Activated T-cell treated with anti-CD3 and anti-CD28 coated beads for 4 hours (primary cell): ENCODE results near the gene PARD3B.
"Not testable (repeated sequence)": the region's sequence is repeated elsewhere in the genome, so short reads cannot be mapped to it uniquely, and the experiment has no call there.

Experiments
- DNase-seq: peaks from one replicate; pipeline ENCODE4 v3.0.0-alpha.2; 2020

PARD3B gene

DNA sequence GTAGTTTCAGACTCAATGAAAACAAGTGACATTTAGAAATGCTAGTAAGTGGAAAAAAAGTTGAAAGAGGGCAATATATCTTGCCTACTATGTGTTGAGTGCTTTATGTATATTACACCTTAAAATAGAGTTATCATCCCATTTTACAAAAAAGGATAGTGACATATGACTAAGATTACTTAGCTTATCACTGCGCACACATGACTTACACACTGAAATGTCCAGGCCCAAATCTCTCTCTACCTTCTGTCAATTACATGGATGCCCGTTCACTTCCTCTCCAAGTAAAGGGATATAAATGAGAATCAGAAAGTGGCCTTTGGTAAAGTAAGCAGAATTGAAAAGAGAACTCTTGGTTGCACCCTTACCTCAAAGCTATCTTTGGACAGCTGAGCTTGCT, 3.6 kb upstream of the PARD3B start:
- DNase-seq: no peak

DNA sequence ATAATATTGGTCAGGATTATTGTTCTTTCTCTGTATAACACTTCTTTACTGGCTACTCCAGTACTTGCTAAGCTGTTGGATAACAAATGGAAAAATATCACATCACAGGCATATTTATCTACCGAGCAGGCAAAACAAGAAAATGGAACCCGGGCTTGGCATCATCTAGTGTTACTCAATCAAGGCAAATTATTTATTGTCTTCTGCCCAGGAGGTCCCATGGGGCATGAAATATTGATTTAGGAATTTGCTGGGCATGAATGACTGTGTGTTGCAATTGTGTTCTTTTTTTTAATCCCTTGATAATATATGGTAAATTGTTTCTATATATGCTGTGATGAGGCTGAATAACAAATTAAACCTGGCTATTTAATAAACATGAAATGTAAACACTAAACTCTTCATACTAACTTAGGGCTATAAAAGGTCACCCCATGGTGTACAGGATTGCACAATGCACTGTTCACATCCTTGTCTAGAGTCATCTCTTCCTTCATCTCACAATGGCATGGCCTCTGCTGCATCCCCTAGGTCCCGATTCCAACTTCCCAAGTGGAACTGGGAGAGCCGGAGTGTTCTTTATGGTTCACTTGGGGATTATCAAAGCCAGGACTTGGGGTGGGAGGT, 2.2 kb upstream of the PARD3B start:
- no peak for DNase-seq

DNA sequence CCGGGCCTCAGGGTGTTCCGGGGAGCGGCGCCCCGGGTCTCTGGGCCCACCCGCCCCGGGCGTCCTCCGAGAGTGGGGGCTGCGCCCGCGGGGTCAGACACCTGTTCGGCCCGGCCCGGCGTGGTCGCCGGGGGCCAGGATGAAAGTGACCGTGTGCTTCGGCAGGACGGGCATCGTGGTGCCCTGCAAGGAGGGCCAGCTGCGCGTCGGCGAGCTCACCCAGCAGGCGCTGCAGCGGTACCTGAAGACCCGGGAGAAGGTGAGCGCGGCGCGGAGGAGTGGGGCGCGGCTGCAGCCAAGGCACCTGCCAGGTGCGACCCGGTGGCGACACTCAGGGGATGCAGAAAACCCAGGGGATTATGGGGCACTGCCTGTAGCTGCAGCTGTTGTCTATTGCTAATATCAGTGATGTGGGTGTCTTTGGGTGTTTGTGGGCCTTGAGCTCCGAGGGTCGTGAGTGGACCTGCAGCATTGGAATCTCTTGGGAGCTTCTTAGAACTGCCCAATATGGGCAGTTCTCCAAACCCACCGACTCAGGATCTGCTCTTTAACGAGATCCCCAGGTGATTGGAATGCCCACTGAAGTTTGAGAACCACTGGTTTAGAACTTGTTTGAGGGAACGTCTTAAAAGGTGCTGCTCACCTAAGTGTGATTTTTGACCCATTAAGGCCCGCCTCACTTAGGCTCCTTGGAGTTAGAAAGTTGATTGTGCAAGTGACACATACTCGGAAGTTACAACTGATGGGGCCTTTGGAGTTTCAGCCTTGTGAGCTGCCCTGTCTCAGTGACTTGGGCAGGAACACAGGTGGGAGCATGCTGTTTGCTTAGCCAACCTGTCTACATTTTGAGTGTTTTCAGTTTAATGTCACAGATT, 823 bp downstream of the PARD3B start:
- DNase-seq: no peak

DNA sequence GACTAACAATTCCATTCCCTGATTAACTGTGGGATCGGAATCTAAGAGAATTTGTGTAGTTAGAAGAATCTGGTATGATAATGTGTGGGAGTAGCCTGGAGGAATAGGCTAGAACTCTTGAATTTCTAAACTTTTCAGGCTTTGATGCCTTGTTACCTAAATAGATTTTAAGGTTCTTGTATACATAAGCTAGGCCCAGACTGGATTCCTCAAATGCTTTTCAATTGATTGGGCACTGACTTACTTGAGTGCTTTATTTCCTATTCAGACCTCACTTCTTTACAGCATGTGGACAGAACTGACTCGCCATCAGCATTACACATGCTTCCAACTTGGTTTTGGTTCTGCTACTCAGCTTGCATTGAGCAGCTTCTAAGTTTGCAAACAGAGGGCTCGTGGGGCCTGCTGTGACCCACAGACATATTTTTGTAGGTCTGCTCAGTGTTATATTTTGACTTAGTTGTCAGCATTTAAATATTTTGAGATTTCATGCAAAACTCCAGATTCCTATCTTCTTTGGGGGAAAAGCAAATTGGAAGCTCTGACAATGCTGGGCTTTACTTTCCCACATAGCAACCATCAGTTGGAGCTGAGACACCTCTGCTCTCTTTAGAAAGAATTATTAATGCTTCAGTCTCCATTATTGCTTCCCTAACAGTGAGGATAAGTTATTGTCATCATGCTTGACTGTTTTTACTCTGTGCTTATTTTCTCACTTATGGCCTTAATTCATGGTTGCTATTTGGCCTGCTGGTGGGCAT, 5.7 kb downstream of the PARD3B start:
- no peak for DNase-seq

DNA sequence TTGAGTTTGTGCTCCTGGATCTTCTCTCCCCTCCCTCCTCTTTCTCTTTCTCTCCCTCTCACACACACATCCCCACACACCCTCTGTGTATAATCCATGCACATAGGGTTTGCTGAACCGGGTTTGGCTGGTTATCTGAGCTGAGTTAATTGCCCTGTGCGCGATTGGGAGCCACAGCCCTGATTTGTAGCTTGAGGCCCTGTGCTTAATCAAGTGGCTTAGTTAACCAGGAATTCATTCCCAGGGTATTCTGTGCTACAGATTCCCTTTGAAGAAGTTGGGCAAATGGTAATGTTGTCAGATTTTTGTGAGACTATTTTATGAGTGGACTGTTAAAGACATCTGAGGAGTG, 6.2 kb downstream of the PARD3B start:
- no peak for DNase-seq

DNA sequence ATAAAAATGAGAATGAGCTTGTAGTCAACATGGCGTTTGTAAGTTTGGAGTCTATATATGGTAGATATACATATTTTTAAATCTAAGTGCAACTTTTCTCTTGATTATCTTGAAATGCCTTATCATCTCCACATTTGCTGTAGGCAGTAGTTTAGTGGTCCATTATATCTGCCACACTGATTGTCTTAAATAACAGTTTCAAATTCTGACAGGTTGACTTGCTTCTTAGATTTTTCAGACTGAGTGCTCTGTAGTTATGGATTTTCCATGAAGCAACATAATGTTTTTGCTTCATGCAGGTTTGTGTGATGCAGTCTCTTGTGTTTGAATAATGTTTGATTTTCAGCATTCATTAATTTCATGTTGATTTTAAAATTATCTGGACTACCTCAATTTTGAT, 12.3 kb downstream of the PARD3B start:
- DNase-seq: no peak

DNA sequence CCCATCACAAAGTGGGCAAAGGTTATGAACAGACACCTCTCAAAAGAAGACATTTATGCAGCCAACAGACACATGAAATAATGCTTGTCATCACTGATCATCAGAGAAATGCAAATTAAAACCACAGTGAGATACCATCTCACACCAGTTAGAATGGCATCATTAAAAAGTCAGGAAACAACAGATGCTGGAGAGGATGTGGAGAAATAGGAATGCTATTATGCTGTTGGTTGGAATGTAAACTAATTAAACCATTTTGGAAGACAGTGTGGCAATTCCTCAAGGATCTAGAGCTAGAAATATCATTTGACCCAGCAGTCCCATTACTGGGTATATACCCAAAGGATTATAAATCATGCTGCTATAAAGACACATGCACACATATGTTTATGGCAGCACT, 14.1 kb downstream of the PARD3B start:
- DNase-seq: not testable (repeated sequence)

DNA sequence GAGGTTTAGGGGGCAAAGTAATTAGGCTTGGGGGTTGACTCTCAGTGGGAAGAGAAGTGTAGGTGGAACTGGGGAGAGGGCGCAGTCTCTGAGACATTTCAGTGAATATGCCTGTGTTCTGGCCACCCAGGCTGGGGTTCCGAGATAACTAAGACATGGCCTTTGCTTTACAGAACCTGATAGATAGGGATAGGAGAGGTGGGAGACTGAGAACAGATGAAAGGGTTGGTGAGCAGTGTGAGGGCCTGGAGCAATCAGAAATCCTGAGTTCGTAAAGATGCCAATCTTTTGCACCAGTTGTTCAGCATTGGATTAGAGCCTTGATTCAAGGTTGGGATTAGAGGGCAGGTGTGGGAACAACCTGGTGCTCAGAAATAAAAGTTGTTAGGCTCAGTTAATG, 15.6 kb downstream of the PARD3B start:
- no peak for DNase-seq

DNA sequence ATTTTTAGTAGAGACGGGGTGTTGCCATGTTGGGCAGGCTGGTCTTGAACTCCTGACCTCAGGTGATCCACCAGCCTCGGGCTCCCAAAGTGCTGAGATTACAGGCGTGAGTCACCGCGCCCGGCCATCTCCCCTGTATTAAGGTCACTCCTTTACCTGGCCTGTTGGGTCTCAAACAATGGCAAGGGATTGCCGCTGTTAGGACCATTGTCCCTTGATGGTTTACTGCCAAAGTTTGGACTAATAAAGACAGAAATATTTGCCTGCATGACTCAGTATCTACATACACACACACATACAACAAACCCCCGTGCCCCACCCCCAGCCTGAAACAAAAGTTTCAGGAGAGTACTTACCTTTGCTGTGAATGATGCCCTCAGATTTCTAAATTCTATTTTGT, 16.5 kb downstream of the PARD3B start:
- no peak for DNase-seq

DNA sequence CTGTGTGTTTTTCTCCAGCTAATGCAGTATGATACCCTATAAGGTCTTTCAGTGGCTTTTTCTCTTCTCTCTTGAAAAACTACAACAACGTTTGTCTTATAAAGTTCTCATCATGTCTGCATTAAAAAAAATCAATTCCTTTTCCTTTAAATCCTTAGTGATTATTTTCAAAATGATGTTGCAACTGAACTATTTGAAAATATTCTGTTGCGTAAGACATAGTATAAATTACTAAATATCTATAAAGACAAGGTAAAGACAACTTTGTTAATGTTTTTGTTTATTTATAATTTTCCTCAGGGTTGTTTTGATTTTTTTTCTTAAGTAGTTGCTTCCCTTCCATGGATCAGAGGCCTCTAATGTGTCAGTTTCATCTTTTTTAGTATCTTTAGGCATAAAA, 21.2 kb downstream of the PARD3B start:
- DNase-seq: no peak

DNA sequence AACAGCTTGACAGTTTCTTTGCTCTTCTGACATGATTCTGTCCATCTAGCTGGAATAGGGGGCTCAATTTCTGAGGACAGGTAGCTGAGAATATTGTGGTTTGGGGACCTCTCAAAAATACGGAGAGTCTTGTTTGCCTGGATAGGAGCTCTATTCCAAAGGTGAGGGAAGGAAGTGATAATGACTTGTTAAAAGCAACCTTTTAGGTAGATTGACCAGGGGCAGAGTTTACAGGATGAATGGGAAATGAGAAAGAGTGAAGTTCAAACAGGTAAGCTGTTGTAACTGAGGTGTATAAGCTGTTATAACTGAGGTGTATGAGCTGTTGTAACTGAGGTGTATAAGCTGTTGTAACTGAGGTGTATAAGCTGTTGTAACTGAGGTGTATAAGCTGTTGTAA, 25.1 kb downstream of the PARD3B start:
- no peak for DNase-seq

DNA sequence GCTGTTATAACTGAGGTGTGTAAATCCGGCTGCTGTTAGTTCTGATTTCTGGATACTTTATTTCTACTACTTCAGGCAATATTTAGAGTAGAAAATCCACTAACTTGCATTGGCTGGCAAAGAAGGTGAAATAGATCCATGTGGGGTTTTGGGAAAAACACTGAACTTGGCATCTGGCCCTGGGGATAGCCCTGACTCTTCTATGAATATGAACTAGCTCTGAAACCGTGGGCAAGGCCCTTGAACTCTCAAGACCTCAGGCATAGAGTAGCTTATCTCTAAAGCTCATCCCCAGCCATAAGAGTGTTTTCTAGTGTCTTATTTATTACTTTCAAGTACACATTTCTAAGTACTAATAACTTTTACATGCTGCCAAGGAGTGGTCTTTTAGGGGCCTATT, 25.8 kb downstream of the PARD3B start:
- DNase-seq: no peak

DNA sequence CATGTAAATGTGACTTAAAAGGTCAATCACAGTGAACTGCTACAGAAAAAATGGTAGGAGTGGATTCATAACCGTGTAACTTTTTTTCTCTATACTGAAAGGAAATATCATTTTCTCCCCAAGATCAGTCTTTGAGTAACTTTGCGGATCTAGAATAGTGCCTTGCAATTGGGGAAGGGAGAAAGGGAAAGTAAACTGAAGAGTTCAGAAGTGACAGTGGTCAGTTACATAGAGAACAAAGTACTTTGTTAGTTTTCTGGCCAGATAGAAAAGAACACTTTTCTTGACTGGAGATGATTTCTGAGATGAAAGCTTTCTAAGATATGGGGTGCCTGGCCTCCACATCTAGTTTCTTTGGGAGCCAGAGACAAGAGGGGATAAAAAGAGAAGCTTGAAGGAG, 26.6 kb downstream of the PARD3B start:
- DNase-seq: no peak

DNA sequence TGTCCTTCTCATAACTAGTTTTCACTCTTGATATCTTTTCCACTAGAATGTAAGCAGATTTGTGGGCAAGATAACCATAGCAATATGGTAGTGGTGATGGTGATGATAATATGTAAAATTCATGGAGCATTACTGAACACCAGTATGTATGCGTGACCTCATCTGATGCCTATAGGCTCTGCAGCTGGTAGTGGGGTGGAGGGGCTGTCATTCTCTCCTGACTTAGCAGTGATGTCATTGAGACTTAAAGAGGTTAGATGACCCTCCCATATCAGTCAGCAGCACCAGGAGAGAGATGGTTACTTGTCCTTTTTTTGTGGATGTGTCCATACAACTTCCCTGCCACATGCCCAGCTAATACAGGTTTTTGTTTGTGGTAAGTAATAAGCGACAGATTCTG, 27.9 kb downstream of the PARD3B start:
- DNase-seq: no peak

DNA sequence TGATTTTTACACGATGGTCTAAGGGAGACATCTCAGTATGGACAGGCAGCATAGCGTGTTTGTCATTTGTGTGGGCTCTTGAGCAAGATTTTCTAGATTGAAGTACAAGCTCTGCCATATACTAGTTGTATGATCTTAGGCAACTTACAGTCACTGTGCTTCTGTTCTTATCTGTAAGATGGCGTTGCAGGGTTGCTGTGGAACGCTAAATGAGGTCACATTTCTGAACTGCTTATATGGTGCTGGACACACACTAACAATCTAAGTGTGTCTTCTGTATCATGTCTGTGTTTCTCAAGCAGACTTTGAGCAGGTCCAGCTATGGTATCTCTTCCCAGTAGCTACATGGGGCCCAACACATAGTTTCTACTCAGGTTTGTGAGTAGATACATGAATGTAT, 29.2 kb downstream of the PARD3B start:
- no peak for DNase-seq

DNA sequence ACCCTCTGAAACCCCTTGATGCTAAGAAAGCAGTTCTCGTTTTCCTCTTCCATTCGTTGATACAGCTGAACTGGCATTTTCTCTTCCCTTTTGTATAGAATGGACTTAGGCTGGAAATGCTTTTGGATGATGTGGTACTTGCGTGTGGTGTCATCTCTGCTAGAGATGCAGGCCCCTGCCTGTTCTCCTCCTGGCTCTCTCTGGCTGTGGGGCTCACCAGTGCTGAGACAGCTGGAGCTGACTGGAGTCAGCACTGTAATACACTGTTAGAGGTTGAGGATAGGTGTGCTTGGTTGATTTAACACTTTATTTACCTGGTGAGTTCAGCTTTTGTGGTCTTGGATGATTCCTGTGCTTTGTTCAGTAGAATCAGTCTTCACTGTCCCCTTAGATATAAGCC, 30.2 kb downstream of the PARD3B start:
- DNase-seq: no peak

DNA sequence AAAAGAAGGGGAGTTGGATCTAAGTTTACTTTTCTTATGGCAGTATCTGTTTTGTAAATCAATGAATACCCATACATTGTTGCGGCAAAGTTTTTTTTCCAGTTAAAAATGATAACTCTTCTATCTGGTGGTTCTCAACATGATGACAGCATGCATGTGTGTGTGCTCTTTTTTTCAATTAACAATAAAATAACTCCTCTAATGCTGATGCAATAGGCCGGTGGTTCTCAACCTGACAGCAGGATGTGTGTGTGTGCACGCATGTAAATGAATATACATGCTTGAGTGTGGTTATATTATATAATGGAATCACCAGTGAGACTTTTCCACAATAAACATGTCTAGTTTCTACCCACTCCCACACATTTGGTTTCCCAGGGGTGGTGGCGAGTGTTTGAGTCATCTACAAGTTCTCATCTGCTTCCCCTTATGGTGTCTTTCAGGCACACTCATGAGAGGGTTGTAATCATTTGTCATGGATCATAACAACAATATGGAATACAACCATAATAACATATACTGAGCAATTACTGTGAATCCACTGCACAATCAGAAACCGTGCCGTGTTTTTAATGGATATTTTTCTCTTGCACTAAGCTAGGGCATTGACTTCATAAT, 31.2 kb downstream of the PARD3B start:
- DNase-seq: no peak

DNA sequence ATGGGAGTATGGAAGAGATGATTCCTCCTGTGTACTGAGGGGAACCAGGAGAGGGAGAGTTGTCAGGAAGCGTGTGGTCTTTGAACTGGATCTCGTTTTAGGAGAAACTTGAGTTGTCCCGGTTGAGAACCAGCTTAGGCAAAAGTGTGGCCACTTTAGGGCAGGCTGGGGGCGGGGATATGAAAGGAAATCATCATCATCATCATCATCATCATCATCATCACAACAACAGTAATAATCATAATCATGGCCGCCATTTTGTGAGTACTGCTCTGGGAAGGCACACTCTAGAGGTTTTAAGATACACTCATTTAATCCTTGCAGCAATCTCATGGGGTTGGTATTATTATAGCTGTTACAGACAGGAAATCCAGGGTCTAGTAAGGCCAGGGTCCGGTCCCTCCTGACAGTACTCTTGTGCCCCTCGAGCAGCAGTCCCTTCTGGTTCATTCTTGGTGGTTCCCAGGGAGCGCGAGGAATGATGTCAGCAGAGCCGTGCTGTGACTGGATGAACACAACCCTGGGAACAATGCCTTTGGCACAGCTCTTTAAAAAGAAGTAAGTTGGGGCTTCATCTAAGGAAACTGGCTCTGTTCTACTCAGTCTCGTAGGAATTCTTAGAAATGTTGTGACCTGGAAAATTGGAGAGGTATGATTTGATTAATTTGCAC, 33.8 kb downstream of the PARD3B start:
- no peak for DNase-seq

DNA sequence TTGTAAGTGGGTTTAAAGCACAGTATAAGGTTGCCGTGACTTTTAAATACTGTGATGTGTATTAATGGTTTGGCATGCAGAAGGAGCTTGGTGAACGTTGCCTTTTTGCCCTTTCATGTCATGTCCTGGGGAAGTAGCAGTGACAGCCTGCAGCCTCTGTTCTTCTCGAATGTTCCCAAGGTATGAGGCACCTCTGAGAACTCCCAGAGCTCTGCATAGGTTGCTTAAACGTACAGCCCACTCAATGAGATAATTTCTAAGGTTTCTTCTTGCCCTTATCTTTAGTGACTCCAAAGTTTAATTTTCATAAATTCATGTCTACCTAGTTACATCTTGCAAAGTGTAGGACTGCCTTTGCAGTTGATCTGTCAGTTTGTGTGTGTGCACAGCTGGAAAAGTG, 36.7 kb downstream of the PARD3B start:
- no peak for DNase-seq

DNA sequence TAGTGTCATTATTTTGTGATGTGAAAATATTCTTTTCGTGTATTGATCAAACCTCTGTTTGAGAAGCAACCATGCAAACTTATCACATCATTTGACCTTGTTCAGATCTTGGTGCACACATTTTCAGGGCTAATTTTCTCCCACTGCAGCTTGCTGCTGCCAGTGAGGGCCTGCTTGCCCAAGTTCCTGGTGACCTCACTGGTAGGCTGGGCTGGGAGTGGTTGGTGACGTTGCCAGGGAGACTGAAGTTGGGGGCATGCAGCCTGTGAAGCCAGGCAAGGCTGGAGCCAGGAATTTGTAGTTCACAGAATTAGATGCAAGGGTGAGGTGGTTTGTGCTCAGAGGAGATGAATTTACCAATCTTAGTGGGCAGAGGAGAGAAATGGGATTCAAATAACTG, 38.5 kb downstream of the PARD3B start:
- DNase-seq: no peak

DNA sequence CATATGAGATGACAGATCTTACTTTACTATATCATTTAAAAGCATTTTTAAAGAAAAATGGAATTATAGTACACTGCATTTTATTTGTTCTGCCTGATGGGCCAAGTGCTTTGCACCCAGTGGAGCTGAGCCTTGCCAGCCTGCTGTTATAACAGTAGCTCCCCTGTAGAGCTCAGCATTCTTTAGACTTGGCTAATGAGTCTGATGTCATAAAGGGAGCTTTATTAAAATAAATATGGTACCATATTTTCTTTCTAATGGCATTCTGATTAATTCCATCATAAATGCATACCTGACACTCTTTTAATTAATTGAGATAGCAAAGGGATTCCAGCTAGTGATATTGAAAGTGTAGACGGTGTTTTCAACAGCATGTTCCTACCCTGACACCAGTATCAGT, 40.7 kb downstream of the PARD3B start:
- no peak for DNase-seq

DNA sequence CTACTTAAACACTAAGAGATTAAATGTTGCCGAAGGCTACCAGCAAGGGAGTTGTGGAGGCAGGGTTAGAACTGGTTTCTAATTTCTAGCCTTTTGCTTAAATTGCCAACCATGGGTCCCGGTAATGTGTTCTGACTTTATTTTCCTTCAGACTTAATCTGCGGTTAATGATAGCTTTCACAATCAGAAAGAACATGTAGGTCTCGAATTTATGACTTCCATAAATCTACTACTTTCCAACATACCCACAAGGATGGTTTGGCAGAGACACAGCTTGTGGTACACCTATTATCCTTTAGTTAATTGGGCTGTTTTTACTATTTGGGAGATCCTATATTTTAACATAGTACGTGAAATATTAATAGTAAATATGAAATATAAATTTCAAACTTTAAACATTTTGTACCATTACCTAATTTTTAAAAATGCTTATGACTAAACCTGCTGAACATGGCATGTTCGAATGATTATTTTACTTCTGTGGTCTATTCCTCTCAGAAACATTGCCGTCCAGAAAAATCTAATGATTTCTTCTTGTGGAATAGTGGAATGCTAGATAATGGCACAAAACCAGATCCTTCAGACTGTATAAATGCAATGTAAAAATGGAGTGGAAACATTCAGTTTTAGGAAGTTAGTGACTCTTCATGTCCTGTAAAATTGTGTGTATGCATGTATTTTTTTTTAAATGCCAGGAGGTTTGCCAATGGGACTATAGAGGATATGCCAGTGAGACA, 41.3 kb downstream of the PARD3B start:
- DNase-seq: no peak
